HG03460 (cell line): ENCODE data around the gene NLRP8.
"Not testable (repeated sequence)": the region's sequence is repeated elsewhere in the genome, so short reads cannot be mapped to it uniquely, and the experiment has no call there.

Experiments
- ATAC-seq: cut with Tn5 transposase; IDR thresholded peaks from one replicate; pipeline ENCODE4 v1.9.1; 2021; ENCODE audit not compliant: unreplicated experiment

NLRP8 gene

DNA sequence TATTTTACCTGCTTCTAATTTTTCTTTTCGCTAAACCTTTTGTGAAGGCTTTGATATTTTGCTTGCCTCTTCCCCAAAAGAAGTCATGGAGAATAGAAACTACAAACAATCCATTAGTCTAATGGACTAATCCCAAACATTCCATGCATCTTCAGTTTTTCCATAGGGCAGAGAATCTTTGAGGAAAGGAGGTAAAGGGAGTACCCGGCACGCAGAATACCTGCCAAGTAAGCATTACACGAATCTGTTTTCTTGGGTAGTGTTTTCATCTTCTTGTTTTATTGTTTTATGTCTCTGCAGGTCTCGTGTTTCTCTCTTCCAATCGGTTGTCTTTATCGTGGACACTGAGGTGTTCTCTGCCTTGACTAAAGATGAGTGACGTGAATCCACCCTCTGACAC is at the start of gene NLRP8:
Gene NLRP8 (plus strand): TSS at position 301 of the 400 bp plus-strand sequence.
- ATAC-seq: no peak

DNA sequence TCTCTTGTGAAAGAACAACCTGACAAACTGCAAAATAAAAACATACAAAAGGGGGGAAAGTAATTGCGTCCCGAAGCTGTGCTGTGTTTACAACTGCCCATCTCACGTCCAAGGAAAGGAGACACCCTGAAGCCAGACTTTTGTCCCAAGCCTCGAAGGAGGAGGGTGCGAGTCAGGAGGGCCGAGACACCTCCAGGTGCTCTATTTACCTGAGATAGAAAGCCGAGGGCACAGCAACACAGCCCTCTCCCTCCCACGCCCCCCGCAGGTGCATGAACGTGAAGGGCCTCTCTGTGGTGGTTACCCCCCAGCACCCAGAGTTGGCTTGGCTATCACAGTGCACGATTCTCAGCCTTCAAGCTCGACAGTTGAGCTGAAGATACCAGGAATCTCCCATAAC is 48.7 kb upstream of the NLRP8 start:
- no peak for ATAC-seq

DNA sequence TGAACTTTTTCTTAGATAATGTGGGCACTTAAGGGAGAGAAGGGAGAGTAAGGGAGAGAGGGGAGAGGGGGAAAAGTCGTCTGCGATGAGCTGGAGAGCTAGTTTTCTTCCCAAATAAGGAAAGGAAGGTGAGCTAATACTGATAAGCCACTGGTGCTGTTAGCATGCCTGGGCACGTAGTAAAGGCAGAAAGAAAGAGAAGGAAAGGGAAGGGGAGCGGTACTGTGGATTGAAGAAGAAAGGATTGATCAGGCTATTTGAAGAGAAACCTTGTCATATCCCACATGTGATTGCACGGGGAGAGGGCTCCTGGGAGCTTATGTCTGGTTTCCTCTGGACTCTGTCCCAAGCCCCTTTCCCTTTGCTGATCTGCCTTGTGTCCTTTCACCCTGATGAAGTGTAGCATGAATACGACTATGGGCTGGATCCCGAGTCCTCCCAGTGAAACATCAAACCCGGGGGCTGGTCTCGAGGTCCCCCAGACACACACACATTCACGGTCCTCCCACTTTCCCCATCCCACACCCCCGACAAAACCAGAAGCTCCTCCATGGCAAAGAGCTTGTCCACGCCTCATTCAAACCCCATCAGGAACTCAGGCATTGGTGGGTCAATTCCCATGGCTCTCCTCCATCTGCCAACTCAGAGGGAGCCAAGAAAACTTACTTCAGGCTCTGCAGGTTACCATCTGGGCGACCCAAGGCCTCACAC is 46.1 kb upstream of the NLRP8 start:
- ATAC-seq: no peak

DNA sequence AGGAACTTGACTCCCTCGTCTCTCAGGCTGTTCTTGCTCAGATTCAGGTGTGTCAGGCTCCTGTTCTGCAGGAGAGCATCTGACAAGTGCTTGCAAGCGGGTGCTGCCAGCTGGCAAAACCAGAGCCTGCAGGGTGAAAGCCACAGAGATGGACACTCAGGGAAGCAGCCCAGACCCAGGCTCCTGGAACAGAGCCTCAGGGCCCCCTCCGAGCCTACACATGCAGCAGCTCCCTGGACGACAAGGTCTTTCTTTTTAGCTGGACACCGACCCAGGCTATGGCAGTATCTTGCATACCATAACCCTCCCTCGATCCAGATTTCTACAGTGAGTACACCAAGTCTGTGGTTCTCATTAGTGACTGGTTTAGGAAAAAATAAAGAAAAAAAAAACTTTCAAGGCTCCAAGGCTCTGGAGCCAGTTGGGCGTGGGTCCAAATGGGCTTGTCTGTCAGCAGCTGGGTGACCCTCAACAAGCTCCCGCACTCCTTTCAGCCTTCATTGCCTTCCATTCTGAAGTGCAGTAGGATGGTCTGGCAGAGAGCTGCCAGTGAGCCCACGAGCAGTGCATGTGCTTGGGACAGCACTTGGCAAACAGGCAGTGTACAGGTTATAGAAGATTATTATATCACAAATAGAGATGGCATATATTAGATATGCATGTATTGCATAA is 45.4 kb upstream of the NLRP8 start:
- ATAC-seq: no peak

DNA sequence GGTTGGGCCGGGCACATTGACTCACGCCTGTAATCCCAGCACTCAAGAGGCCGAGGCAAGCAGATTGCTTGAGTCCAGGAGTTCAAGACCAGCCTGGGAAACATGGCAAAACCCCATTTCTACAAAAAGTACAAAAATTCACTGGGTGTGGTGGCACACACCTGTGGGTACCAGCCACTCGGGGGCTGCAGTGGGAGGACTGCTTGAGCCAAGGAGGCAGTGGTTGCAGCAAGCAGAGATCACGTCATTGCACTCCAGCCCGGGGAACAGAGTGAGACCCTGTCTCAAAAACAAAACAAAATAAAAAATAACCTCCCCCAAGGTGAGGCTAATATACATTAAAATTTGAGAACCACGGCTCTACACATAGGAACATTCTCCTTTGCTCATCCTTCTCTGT is 40.3 kb upstream of the NLRP8 start:
- no peak for ATAC-seq

DNA sequence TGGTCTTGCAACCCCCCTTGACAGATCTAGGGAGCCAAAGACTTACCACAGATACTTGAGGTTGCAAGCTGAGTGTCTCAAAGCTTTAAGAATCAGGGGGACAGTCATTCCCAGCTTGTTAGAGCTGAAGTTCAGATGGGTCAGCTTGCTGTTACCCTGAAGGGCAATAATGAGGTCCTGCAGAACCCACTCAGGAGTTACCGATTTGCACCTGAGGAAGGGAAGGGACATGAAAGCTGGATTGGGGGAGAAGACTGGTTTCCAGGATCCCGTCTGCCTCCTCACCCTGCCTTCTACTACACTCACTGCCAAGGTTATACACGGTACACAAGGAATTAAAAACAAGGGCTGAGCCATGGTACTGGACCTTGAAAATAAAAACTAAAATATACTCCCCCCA is 39.9 kb upstream of the NLRP8 start:
- ATAC-seq: no peak

DNA sequence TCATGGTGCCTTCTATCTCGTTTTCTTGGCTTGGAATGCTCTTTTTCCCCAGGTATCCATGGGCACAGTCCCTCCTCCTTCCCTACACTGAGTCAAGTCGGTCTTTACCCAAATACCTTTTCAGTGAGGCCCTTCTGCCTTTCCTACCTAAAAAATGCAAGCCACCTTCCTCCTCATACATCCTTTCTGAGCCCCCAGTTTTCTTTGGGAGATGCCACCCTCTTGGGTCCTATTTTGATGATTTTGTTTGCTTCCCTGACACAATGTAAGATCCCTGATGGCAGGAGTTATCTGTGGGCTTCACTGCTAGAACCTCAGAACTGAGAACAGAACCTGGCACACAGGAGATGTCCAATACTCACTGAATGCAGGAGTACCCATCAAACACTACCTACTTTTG is 37.8 kb upstream of the NLRP8 start:
- ATAC-seq: no peak

DNA sequence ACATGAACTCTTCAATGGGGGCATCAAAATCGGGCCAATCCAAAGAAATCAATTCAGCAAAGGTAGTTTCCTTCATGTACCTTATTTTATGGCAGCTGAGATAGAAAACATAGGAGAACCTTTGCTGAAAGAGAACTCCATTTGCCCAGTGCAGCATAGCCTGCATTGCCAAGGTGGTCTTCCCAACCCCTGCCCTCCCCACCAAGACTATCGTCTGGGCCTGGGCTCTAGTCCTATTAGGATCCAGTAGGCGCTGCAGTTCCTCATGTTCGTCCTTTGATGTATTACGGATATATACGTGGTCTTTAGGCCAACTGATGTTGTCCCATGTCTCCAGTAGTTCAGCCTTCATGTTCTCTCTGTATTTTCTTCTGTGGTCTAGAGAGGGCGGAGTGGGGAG is 34.7 kb upstream of the NLRP8 start:
- ATAC-seq: no peak

DNA sequence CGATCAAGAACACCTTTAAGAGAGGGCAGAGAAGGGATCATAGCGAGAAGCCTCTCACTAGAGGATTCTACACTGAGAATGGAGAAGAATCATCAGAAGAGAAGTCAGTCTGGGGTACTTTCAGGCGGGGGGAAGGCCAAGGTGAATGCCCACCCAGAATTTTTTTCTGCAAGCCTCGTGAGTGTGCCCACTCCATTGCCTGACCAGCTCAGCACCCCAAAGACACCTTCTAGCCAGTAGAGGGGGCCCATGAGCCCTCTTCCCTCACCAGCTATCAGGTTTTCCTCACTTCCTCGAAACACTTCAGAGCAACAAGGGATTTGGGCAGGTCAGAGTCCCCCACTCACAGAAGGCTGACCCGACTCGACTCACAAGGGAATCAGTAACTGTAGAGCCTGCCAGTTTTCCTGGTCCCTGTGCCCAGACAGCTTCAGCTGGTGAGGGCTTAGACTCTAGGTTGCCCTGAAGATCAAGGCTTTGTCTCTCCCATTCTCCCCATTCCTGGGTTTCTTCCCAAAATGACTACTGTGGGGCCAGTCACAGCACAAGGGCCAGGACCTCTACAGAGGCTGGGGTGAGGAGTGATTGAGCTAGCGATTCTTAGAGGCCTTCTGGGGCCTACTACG is 33.9 kb upstream of the NLRP8 start:
- no peak for ATAC-seq

DNA sequence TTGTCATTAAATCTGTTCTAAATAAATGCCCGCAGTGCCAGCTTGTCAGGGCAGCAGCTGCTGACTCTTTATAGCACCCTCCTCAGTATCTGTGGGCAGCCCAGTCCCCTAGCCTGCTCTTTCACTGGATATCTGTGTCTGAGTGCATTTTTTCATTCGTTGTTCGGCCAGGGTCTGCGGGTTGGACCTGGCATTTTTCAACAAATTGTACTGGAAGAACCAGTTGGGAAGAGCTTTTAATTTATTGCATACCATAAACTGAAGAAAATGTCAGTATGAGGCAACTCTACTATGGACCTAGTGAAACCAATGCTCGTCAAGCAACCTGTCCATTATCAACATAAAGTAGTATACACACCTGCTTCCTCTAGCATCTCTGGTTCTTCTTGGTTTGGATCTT is 24.1 kb upstream of the NLRP8 start:
- no peak for ATAC-seq

DNA sequence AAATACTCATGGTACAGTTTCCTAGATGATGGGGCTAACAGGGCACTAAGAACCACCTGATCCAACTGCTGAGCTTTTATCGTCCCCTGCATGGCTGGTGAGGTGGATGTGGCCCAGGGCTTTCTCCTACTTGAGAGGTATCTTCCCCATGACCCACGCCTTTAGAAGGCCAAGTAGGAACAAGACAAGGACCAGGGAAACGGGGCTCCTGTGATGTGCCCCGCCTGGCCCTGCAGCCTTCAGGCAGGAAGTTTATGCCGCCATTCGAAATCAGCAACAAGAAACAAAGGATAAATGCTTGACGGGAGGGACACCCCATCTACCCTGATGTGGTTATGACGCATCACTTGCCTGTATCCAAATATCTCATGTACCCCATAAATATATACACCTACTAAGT is 19.6 kb upstream of the NLRP8 start:
- no peak for ATAC-seq

DNA sequence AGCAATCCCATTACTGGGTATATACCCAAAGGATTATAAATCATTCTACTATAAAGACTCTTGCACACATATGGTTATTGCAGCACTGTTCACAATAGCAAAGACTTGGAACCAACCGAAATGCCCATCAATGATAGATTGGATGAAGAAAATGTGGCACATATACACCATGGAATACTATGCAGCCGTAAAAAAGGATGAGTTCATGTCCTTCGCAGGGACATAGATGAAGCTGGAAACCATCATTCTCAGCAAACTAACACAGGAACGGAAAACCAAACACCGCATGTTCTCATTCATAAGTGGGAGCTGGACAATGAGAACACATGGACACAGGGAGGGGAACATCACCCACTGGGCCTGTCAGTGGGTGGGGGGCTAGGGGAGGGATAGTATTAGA is 18.4 kb upstream of the NLRP8 start:
- not testable (repeated sequence) for ATAC-seq

DNA sequence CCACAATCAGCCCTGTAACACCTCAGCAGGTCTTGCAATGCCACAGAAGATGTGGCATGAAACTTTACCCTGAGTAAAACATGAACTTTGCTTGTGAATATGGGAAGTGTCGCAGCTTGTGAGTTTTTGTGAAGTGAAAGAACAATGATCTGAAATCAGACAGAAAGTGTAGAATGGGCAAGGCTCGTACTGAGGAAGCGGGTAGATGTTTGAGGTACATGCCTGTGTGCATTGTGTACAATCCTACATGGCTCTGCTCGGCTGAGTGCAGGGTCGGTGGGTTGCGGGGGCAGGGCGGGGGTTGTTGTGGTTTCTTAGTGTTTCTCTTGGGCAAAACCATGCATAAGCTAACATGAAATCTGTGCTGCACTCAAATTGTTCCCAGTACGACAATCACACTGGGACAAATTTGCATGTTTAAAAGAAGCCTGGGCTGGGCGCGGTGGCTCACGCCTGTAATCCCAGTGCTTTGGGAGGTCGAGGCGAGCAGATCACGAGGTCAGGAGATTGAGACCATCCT is 16.6 kb upstream of the NLRP8 start:
- ATAC-seq: no peak

DNA sequence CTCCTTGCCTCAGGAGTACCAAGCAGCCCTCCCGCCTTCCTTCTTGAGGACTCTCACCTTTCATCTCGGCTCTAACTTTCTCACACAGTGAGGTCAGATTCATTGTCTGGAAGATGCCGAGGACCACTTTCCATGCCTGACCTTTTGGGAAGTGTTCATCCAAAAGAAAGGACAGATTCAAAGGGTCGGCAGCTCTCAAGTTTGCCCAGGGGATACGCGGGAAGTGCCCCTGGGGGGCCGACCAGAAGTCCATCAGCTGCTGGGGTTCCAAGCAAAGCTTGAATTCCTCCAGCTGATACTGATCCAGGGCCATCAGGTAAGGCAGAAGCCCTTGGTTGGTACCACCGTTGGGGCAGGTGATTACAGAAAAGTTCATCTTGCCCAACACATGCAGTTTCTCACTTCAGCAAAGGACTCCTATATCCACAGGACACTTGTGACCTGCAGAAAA is 15.7 kb upstream of the NLRP8 start, which contains the start of gene NLRP13:
Gene NLRP13 (minus strand): TSS at position 401 of the 451 bp plus-strand sequence. CDS start 25 bp downstream, at position 376.
- ATAC-seq: no peak

DNA sequence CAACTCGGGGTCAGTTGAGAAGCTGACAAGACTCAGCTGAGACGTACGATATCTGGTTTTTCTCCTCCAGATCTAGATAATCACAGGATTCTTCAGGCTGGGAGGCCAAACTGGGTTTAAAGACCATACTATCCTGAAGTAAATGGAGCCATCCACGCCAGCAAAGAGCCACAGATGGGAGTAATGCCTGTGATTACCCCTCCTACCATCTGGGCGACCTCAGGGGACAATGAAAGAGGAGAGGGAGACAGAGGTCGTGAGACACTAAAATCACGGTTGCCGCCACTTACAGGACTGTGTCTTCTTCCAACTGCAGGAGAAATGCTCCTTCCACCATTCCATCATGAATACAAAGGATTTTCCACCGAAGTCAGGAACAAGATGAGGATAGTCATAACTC is 12.4 kb upstream of the NLRP8 start:
- ATAC-seq: no peak

DNA sequence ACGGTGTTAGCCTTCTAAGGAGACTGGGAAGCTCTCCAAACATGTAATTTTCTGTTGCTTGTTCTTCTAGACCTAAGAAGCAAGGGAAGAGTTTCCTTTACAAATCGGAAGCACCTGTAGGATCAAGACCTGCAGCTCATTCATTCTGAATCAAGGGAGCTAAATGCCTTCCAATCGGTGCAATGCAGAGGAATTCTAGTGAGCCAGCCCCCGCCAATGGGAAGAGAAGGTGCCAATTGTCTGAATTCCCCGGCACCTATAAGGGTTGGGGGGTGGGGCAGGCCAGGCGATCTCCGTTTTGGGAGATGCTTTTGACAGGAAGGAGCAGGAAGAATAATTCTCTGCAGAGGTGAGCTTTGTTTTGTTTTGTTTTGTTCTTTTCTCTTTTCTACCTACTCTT is 8.4 kb upstream of the NLRP8 start:
- ATAC-seq: no peak

DNA sequence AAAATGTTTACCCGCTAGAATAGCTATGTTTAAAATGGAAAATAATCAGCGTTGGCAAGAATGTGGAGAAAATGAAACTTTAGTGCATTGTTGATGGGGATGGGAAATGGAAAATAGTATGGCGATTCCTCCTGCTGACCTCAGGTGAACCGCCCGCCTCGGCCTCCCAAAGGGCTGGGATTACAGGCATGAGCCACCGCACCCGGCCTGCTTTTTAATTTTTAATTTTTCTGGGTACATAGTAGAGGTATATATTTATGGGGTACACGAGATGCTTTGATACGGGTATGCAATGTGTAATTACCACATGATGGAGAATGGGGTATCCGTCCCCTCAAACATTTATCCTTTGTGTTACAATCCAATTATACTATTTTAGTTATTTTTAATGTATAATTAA is 7.3 kb upstream of the NLRP8 start:
- no peak for ATAC-seq

DNA sequence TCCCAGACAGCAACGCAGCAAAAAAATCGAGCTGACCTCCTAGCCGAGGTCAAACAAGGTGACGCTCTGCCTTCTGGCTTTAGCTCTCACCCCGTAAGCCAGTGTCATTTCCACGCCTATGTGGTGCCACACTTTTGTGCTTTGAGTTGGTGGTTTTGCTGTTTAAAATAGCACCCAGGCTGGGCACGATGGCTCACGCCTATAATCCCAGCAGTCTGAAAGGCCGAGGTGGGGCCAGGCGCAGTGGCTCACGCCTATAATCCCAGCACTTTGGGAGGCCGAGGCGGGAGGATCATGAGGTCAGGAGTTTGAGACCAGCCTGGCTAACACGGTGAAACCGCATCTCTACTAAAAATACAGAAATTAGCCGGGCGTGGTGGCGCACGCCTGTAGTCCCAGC is 2.9 kb downstream of the NLRP8 start:
- ATAC-seq: not testable (repeated sequence)

DNA sequence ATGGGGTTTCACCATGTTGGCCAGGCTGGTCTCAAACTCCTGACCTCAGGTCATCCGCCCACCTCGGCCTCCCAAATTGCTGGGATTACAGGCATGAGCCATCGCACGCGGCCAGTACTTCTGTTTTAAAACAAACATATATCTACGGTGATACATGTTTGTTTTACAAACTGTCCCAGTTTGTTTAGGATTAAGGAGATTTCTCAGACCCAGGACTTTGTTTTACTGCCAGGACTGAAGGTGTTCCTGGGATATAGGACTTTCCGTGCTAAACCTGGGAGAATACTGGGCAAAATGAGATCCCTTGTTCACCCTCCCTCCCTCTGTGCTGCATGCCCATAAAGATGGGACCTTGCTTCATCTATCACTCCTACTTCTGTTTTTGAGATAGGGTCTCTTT is 8.8 kb downstream of the NLRP8 start:
- ATAC-seq: no peak

DNA sequence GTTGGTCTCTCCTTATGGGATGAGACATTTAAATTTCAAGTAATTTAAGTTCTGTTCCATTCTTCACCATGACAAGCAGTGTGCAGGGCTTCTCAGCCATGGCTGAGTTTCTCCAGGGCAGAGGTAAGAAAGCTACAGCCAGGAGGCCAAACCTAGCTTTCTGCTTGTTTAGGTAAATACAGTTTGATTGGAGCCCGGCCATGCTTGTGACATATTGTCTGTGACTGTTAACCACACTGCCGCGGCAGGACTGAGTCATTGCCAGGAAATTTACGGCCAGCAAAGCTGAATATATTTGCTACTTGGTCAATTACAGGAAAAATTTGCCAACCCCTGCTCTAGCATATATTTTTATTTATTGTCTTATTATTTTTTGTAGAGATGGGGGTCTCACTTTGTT is 10.7 kb downstream of the NLRP8 start:
- ATAC-seq: no peak

DNA sequence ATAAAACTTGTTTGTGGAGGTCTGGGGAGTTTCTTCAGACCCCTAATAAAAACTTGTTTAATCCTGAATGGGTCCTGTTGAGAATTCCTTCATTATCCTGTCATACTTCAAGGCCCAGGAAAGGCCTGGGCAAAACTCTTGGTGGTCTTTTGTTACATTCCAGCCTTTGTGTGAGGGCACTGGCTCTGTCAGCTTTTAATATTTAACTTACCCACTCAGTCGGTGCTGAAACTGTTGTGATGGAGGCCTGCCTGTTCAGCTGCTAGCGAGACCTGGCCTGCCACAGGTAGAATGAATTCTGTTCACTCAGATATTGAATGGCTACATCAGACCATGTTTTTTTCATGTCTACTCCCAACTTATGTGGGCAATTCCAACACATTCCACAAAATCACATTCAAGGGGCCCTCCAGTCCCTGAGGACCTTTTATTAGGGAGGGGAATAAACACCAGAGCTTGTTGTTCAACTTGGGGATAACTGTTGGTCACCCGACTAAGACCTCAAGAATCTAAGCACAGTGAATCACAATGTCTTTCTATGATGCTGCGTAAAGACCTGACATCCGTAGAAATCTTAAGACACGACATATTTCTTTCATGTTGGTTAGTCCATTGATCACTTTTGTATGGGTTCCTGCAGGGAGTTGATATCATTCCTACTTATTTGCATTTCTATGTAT is 12.5 kb downstream of the NLRP8 start:
- no peak for ATAC-seq
